Fibroblast of pulmonary artery (primary cell): ENCODE measurements around the gene BLOC1S4.

Source experiments
- DNase-seq: peaks from one replicate; pipeline ENCODE4 v3.0.0-alpha.2; 2010; ENCODE audit warnings: low read depth
- H3K4me3 ChIP-seq: replicated peaks from 2 replicates; pipeline ENCODE4 v1.5.1; 2011; ENCODE audit warnings: low read depth, mild to moderate bottlenecking, control low read depth, low read length, moderate library complexity
- CTCF ChIP-seq: IDR thresholded peaks from 2 replicates; pipeline ENCODE4 v1.5.1; 2011; ENCODE audit warnings: mild to moderate bottlenecking, control low read depth, low read length, inconsistent platforms; ENCODE audit errors: missing control alignments

BLOC1S4 gene

GRCh38 chr4:6758728-6759127, 42.8 kb downstream of the BLOC1S4 start:
- no peak for TF ChIP-seq CTCF
- H3K4me3 ChIP-seq = no peak overlapping the region
- DNase-seq = no peak

GRCh38 chr4:6760865-6761264, 44.9 kb downstream of the BLOC1S4 start:
- H3K4me3 ChIP-seq = no peak overlapping the region
- no peak for TF ChIP-seq CTCF
- no peak for DNase-seq

GRCh38 chr4:6761649-6762615, 46.0 kb downstream of the BLOC1S4 start:
- no peak for DNase-seq
- H3K4me3 ChIP-seq = no peak overlapping the region
- TF ChIP-seq CTCF = no peak

DNA sequence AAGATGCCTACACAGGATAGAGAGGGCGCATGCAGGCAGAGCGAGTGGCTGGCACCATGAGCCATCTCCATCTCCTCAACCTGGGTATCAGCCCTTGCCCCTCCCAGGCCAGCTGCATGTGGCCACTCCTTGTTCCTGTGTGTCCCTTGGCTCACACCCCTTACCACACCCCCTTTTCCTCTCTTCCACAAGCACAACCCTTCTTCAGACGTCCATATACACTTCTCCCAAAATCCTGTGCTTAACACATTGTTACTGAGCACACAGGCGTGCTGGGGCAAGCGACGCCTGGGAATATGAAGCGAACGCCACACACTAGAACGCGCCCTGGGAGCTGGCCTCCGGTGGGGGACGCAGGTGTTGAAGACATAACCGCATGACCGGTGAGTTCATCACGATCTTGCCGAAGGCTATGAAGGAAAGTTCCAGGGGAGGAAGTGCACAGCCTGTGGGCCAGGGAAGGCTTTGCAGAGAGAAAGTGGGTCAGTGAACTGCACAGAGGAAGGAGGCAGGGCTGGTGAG, 47.4 kb downstream of the BLOC1S4 start:
- TF ChIP-seq CTCF = no peak
- DNase-seq = no peak
- no peak overlapping the region for H3K4me3 ChIP-seq

DNA sequence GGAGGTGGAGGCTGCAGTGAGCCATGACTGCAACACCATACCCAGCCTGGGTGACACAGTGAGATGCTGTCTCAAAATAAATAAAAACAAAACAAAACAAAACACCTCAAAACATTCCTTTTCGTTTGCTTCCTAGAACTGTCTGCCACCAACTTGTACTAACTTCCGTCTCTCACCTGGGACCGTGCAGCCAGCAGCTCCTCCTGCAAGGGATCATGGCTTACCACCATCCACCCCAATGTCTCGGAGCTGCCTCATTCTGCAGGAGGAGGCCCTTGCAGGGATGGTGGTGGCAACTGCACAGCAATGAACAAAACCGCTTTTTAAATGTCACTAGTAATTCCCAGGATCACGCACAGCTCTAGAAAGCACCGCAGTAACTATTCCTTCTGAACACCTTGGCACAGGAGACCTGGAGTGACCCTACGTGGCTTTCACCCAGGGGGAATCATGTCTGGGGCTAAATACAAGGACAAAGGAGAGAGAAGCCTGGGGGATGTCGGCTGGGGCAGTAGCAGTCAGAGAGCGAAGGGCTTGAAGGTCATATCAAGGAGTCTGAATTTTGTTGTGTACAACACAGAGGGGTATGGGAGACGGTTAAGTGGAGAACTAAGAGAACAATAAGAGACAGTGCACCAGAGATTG, 49.1 kb downstream of the BLOC1S4 start:
- DNase-seq = no peak
- TF ChIP-seq CTCF = no peak
- no peak overlapping the region for H3K4me3 ChIP-seq

DNA sequence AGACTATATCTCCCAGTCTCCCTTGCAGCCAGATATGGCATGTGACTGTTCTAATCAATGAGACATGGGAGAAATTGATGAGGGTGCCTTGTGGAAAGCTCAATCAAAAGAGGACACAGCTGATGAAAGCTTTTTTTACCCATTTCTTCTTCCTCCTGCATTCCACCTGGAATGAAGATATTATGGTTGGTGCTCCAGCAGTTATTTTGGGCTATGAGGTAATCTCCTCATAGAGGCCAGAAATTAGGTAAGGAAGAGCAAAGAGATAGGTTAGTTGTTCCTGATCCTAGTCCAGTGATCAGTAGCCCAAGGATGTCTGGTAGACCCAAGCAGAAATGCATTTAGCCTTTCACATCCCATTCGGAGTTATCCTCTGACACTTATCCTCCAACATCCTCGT, 49.7 kb downstream of the BLOC1S4 start:
- no peak for TF ChIP-seq CTCF
- H3K4me3 ChIP-seq = no peak overlapping the region
- DNase-seq = no peak
